K562 (cell line): ENCODE measurements around the gene CUTA. TPM values are rescaled to one million over a fixed set of nuclear protein-coding genes. Genes with fewer than 3 reads are reported as not detected.

Source experiments
- ATAC-seq: fragments of 200-7000 bp; cut with Tn5 transposase; 3 replicates; pipeline ENCODE4 v1.9.1; 2020; ENCODE audit warnings: moderate library complexity
- BruUV-seq: library from RNA; stranded (reverse); fragments of 400-500 nt; replicated peaks from 2 replicates; lab custom pipeline; 2021; lab: Mats Ljungman, UMichigan
- CTCF ChIA-PET: fragments of 300-600 bp; formaldehyde crosslinking; extraction: SDS; loops from one replicate; lab custom pipeline; 2021; ENCODE audit warnings: low intra/inter-chr PET ratio; lab: Yijun Ruan, JAX
- POLR2A ChIA-PET: fragments of 300-600, 350-650 bp; sonication (Branson Sonifier 250); formaldehyde crosslinking; extraction: SDS; loops from one replicate; lab custom pipeline; 2021; ENCODE audit warnings: antibody characterized with exemption, inconsistent platforms; lab: Yijun Ruan, JAX
- DNase-seq, 4 experiments: peaks; one replicate each; pipeline versions ENCODE4 v3.0.0 to v3.0.0-alpha.2; 2011 to 2018; ENCODE audit warnings: low spot score in 3 of 4, mixed read lengths in 3 of 4; ENCODE audit errors: extremely low read depth in 1 of 4
- FAIRE-seq: peaks from 2 replicates; lab custom pipeline; 2011; peaks lifted over from hg19 to GRCh38; lab: Jason Lieb, UNC
- H2AFZ ChIP-seq: 2 replicates; pipeline ENCODE4 v1.6.0; 2011; ENCODE audit warnings: low read depth, low read length, control low read depth, inconsistent platforms
- H3K27ac ChIP-seq: fragments of 200-600 bp; 3 replicates; pipeline ENCODE4 v1.8.0; 2011; ENCODE audit warnings: low read depth, mild to moderate bottlenecking, control low read depth, inconsistent platforms, low read length, moderate library complexity, mixed read lengths; ENCODE audit errors: extremely low read depth
- H3K27me3 ChIP-seq, 2 experiments: fragments of 300-600 bp in 1 of 2; 2 replicates in 1 of 2; 3 replicates in 1 of 2; pipeline versions ENCODE4 v1.6.0 to v1.8.0; 2011; ENCODE audit warnings: inconsistent platforms in 2 of 2, low read length in 2 of 2, mild to moderate bottlenecking in 1 of 2, mixed read lengths in 1 of 2, moderate library complexity in 1 of 2; ENCODE audit not compliant: control insufficient read depth in 2 of 2, insufficient read depth in 2 of 2
- H3K36me3 ChIP-seq: fragments of 300-600 bp; 3 replicates; pipeline ENCODE4 v1.8.0; 2011; ENCODE audit warnings: mild to moderate bottlenecking, low read length, inconsistent platforms; ENCODE audit not compliant: control insufficient read depth, insufficient read depth
- H3K4me1 ChIP-seq, 2 experiments: fragments of 200-600 bp in 1 of 2; replicated peaks in 1 of 2; 2 replicates in 1 of 2; 3 replicates in 1 of 2; pipeline versions ENCODE4 v1.5.1 to v1.8.0; 2011; ENCODE audit warnings: inconsistent platforms in 2 of 2, low read length in 2 of 2, mild to moderate bottlenecking in 1 of 2, mixed read lengths in 1 of 2, moderate library complexity in 1 of 2; ENCODE audit not compliant: control insufficient read depth in 2 of 2, insufficient read depth in 2 of 2
- H3K4me2 ChIP-seq: 2 replicates; pipeline ENCODE4 v1.6.1; 2011; ENCODE audit warnings: low read length, control low read depth, inconsistent platforms, mixed read lengths; ENCODE audit not compliant: insufficient read depth
- H3K4me3 ChIP-seq: fragments of 200-600 bp; sonication (generic), shearing (Covaris generic); 2 replicates; pipeline ENCODE4 v1.5.1; 2016; ENCODE audit warnings: control low read depth, inconsistent platforms
- H3K79me2 ChIP-seq: fragments of 200-600 bp; 3 replicates; pipeline ENCODE4 v1.8.0; 2011; ENCODE audit warnings: low read length, inconsistent platforms; ENCODE audit not compliant: control insufficient read depth, insufficient read depth
- H3K9ac ChIP-seq, 2 experiments: 2 replicates each; pipeline versions ENCODE4 v1.6.0 to v1.6.1; 2011; ENCODE audit warnings: low read depth in 2 of 2, low read length in 2 of 2, control low read depth in 1 of 2, inconsistent platforms in 1 of 2, mild to moderate bottlenecking in 1 of 2, mixed read lengths in 1 of 2; ENCODE audit not compliant: insufficient read depth in 1 of 2
- H3K9me1 ChIP-seq: one replicate; pipeline ENCODE4 v1.6.0; 2011; ENCODE audit warnings: inconsistent platforms, mild to moderate bottlenecking, low read length, moderate library complexity; ENCODE audit not compliant: control insufficient read depth, insufficient read depth
- H3K9me3 ChIP-seq: replicated peaks from 2 replicates; pipeline ENCODE4 v1.5.1; 2011; ENCODE audit warnings: low read depth, low read length, inconsistent platforms; ENCODE audit not compliant: control insufficient read depth, insufficient read depth
- H4K20me1 ChIP-seq: replicated peaks from 2 replicates; pipeline ENCODE4 v1.6.1; 2011; ENCODE audit warnings: low read length, inconsistent platforms, mixed read lengths; ENCODE audit not compliant: control insufficient read depth, insufficient read depth
- HNRNPUL1 ChIP-seq: fragments of 200-400 bp; formaldehyde crosslinking; IDR thresholded peaks from 2 replicates; pipeline ENCODE4 v1.6.1; 2017; ENCODE audit warnings: low read length
- SNIP1 ChIP-seq: fragments of 450-650 bp; IDR thresholded peaks from 2 replicates; pipeline ENCODE4 v1.7.1; 2017; ENCODE audit warnings: low read depth, mild to moderate bottlenecking
- U2AF1 ChIP-seq: fragments of 200-400 bp; formaldehyde crosslinking; optimal IDR thresholded peaks from 2 replicates; pipeline ENCODE3; 2017; ENCODE audit warnings: mild to moderate bottlenecking, low read depth, low read length, moderate library complexity
- WGBS: fragments of 100-300 bp; shearing (Covaris generic); methylation state at CpG from one replicate; pipeline ENCODE4 v1.1.6; 2016; ENCODE audit warnings: low coverage, mixed read lengths; ENCODE audit not compliant: insufficient coverage; ENCODE audit errors: missing lambda C conversion rate; 5-methylcytosine and 5-hydroxymethylcytosine counted together
- in situ Hi-C: fragments of 300-500 bp; cut with MboI; formaldehyde crosslinking; loops from 4 replicates; pipeline ENCODE4 v1.15.0; 2018; ENCODE audit warnings: inconsistent platforms, mixed read lengths
- intact Hi-C: fragments of 100-400 bp; cut with micrococcal nuclease; formaldehyde crosslinking; loops from 2 replicates; pipeline ENCODE4 v1.14.2; 2022
- polyA plus RNA-seq, 8 experiments: library from polyadenylated mRNA; depleted of rRNA in 4 of 8; stranded (reverse) in 5 of 8; unstranded in 3 of 8; fragments of >200 nt; fragmentation: Nextera tagmentation in 2 of 8; fragmentation: Illumina TruSeq in 1 of 8; extraction: Ambion mirVana in 2 of 8; extraction: Trizol in 1 of 8; gene quantifications; 2 replicates each; pipeline versions ENCODE4 v1.2.1 to v1.2.3, GENCODE V29; 2011 to 2014; ENCODE audit warnings: inconsistent platforms in 1 of 8, missing spikeins in 1 of 8
- total RNA-seq, 7 experiments: library from RNA; depleted of rRNA in 6 of 7; stranded (reverse); fragments of >200 nt in 6 of 7; fragmentation: Illumina TruSeq in 2 of 7; extraction: Trizol in 2 of 7; gene quantifications; 2 replicates each; pipeline versions ENCODE4 v1.2.1 to v1.2.3, GENCODE V29; 2011 to 2021; ENCODE audit warnings: low replicate concordance in 1 of 7
- TF ChIP-seq, protein P1 (sequence below): IDR thresholded peaks from 2 replicates; pipeline ENCODE4 v1.6.1; 2016; ENCODE audit warnings: missing genetic modification characterization, missing compliant biosample characterization

Gene CUTA
- total and polyA plus RNA-seq, 9 of the 15 experiments (the other 6 are each of a cell fraction or from before 2014, with no cell fraction given), result 166 to 682 (median 310) TPM

DNA sequence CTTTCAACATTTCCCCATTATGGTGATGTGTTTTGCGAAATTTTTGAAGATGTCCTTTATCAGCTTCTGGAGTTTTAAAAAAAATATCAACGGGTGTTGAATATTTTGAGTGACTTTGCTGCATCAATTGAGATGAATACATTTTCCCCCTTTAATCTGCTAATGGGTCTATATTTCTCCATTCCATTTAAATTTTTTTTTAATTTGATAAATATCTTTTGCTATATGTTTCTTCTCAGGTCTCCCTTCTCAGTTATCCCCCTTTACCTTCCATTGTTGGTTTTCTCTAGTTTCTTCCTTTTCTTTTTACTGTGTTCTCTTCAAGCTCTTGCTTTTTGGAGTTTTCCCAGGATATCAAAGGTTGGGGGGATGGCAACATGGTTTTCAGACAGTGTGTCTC lies 27.7 kb downstream of the CUTA start:
- TF ChIP-seq U2AF1, result no peak
- TF ChIP-seq, protein P1, sequence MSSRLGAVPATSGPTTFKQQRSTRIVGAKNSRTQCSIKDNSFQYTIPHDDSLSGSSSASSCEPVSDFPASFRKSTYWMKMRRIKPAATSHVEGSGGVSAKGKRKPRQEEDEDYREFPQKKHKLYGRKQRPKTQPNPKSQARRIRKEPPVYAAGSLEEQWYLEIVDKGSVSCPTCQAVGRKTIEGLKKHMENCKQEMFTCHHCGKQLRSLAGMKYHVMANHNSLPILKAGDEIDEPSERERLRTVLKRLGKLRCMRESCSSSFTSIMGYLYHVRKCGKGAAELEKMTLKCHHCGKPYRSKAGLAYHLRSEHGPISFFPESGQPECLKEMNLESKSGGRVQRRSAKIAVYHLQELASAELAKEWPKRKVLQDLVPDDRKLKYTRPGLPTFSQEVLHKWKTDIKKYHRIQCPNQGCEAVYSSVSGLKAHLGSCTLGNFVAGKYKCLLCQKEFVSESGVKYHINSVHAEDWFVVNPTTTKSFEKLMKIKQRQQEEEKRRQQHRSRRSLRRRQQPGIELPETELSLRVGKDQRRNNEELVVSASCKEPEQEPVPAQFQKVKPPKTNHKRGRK (tag), result peak; percentile 92
- no peak for TF ChIP-seq SNIP1
- TF ChIP-seq HNRNPUL1, result no peak
- peaks cover 19 to 22% of the 10 kb centered on the region in 2 experiments for H3K4me1 ChIP-seq
- peak overlapping the region; percentile 96 for H2AFZ ChIP-seq
- ChIA-PET CTCF (interaction anchor here (2.1 kb wide), 1 partner anchor 110 kb away, joined by 9 read pairs; no protein-coding TSS in a partner anchor), POLR2A (interaction anchor here (0.8 to 1.5 kb wide), 4 partner anchors 8 to 118 kb away, joined by 3 to 5 read pairs (median 3); partner anchors contain the start of genes RPS18 and VPS52)
- BruUV-seq, result no TSS peak
- FAIRE-seq, result no peak
- H3K4me3 ChIP-seq, result no peak overlapping the region
- H3K36me3 ChIP-seq, result peaks cover 22% of the 10 kb centered on the region; the same call in 2 of the 3 replicates
- ATAC-seq, result no peak
- in situ Hi-C loops, result no loop called here
- H3K9ac ChIP-seq, result no peak overlapping the region
- no peaks in the 10 kb centered on the region for H3K9me3 ChIP-seq
- no peaks in the 10 kb centered on the region for H3K9me1 ChIP-seq
- H3K27ac ChIP-seq, result peak overlapping the region; percentile 89; the same call in 2 of the 3 replicates
- peaks cover 36% of the 10 kb centered on the region for H3K79me2 ChIP-seq
- DNase-seq, result no peak
- 0 out of 2 replicates have a peak, but pooled peaks cover 3% of the 10 kb centered on the region for H4K20me1 ChIP-seq
- WGBS, result 98% methylated on average over 2 of the region's 2 CpGs
- no peaks in the 10 kb centered on the region for H3K27me3 ChIP-seq
- H3K4me2 ChIP-seq, result no peak overlapping the region
- intact Hi-C loops, result loop anchor here (2.0 to 5.0 kb wide), 3 partner anchors 29 to 93 kb away; partner anchors contain the start of genes CUTA and RGL2
